HG02981 (cell line): ENCODE results near the gene ALDH1A1.
A peak's percentile ranks its signal among the peaks of the same experiment; 100 is the strongest.
"Not testable (repeated sequence)": the region's sequence is repeated elsewhere in the genome, so short reads cannot be mapped to it uniquely, and the experiment has no call there.

ENCODE experiments used
- ATAC-seq: cut with Tn5 transposase; IDR thresholded peaks from one replicate; pipeline ENCODE4 v1.9.1; 2021; ENCODE audit warnings: mild to moderate bottlenecking, moderate library complexity; ENCODE audit not compliant: unreplicated experiment

ALDH1A1 gene

DNA sequence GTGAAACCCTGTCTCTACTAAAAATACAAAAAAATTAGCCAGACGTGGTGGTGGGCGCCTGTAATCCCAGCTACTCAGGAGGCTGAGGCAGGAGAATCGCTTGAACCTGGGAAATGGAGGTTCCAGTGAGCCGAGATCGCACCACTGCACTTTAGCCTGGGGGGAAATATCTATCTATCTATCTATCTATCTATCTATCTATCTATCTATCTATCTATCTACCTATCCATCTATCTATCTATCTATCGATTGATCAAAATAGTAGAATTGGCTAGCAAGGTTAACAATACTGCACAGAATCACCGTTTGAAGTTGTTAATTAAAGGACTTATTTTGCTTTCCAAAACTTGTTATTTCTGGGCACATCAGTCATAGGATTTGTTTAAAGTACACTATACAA is 90.1 kb downstream of the ALDH1A1 start:
- not testable (repeated sequence) for ATAC-seq

DNA sequence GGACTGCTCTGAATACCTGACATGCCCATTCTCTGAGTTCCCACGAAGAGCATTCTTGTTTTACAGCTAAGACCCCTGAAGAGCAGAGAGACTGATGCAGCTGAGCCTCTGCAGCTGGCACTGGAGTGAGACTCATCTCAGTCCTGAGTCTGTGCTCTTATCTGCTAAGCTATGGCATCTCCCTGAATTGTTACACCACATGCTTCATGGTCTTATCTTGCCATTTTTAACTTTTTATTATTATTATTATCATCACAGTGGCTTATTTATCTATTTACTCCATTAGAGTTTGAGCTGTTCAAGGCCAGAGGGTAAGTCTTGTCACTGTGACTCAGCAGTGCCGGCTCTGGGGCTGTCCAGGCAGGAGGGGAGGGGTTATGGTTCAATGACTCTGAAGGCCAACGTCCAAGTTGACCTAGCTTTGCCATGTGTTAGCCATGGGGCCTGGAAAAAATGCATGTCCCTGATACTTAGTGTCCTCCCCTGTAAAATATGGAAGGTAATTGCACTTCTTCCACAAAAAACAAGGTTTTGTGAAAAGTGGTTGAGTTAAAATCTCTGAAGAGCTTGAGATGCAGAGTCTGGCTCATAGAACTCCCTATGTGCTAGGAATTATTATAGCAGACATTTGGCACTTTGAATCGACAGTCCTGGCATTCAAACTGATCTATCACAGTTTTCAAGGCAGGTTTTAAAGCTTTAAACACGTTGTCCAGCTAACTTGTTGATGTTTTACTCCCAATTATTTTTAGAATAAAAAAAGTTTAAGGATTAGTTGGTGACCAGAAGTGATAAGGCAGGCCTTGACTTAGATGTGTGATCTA is 94.6 kb downstream of the ALDH1A1 start:
- ATAC-seq = no peak

DNA sequence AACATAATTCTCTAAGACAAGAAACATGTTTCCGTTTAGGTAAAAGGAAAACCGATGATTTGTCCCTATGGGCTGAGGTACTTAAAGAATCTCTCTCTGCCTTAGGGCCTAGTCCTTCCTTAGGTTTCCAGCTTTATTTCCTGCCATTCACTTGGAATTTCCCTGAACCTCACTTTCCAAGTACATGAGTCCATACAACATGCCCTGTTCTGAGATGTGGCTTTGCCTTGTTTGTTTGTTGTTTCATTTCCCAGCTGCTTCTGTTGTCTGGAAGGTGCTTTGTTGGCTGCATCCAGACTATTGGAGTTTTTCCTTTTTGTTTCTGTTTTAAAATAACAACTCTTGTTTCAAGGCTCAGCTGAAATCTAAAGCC is 95.2 kb downstream of the ALDH1A1 start:
- ATAC-seq = no peak

GRCh38 chr9:72856972-72857623 is 95.8 kb downstream of the ALDH1A1 start:
- peak; percentile 61 for ATAC-seq

GRCh38 chr9:72855890-72856523 is 96.8 kb downstream of the ALDH1A1 start:
- no peak for ATAC-seq

- no peak for ATAC-seq
Measured at GRCh38 chr9:72855321-72855720, 97.5 kb downstream of the ALDH1A1 start.
